Liver (tissue), 3 donors: ENCODE data around the gene CDC42BPA.

Source experiments
- FOXA1 ChIP-seq: IDR thresholded peaks from 2 replicates; pipeline ENCODE4 v1.6.1; 2016; ENCODE audit warnings: antibody characterized with exemption
- GABPA ChIP-seq, 2 donors: IDR thresholded peaks in 1 of 2; conservative IDR thresholded peaks in 1 of 2; 2 replicates each; pipeline ENCODE4 v1.6.1; 2016; ENCODE audit warnings: antibody characterized with exemption in 2 of 2, mild to moderate bottlenecking in 1 of 2, moderate library complexity in 1 of 2
- JUND ChIP-seq, 2 donors: IDR thresholded peaks; 2 replicates each; pipeline ENCODE4 v1.6.1; 2016; ENCODE audit warnings: antibody characterized with exemption in 2 of 2
- RAD21 ChIP-seq, 2 donors: IDR thresholded peaks; 2 replicates each; pipeline ENCODE4 v1.6.1; 2016; ENCODE audit warnings: antibody characterized with exemption in 2 of 2, mild to moderate bottlenecking in 2 of 2
- RXRA ChIP-seq, 2 donors: IDR thresholded peaks; 2 replicates each; pipeline ENCODE4 v1.6.1; 2017 to 2018; ENCODE audit warnings: antibody characterized with exemption in 2 of 2, mild to moderate bottlenecking in 1 of 2
- SP1 ChIP-seq: IDR thresholded peaks from 2 replicates; pipeline ENCODE4 v1.6.1; 2018; ENCODE audit warnings: antibody characterized with exemption, mild to moderate bottlenecking
- TAF1 ChIP-seq: conservative IDR thresholded peaks from 2 replicates; pipeline ENCODE4 v1.6.1; 2016; ENCODE audit warnings: antibody characterized with exemption, mild to moderate bottlenecking
- YY1 ChIP-seq: IDR thresholded peaks from 2 replicates; pipeline ENCODE4 v1.6.1; 2016; ENCODE audit warnings: antibody characterized with exemption, mild to moderate bottlenecking
- TF ChIP-seq, protein P1 (sequence below): fragments of 150-350 bp; IDR thresholded peaks from 2 replicates; pipeline ENCODE4 v1.5.1; 2017; ENCODE audit warnings: improper control_type of control experiment, low read depth, low read length; ENCODE audit not compliant: missing input control
- TF ChIP-seq, protein P2 (sequence below): IDR thresholded peaks from 2 replicates; pipeline ENCODE4 v1.6.1; 2016; ENCODE audit warnings: antibody characterized with exemption
- TF ChIP-seq, protein P3 (sequence below): IDR thresholded peaks from 2 replicates; pipeline ENCODE4 v1.6.1; 2016; ENCODE audit warnings: antibody characterized with exemption, mild to moderate bottlenecking
- TF ChIP-seq, protein P4 (sequence below): IDR thresholded peaks from 2 replicates; pipeline ENCODE4 v1.6.1; 2016; ENCODE audit warnings: antibody characterized with exemption
- TF ChIP-seq, protein P5 (sequence below): IDR thresholded peaks from 2 replicates; pipeline ENCODE4 v1.6.1; 2016; ENCODE audit warnings: antibody characterized with exemption
- donor health status: healthy.
- donor health status: healthy.

DNA sequence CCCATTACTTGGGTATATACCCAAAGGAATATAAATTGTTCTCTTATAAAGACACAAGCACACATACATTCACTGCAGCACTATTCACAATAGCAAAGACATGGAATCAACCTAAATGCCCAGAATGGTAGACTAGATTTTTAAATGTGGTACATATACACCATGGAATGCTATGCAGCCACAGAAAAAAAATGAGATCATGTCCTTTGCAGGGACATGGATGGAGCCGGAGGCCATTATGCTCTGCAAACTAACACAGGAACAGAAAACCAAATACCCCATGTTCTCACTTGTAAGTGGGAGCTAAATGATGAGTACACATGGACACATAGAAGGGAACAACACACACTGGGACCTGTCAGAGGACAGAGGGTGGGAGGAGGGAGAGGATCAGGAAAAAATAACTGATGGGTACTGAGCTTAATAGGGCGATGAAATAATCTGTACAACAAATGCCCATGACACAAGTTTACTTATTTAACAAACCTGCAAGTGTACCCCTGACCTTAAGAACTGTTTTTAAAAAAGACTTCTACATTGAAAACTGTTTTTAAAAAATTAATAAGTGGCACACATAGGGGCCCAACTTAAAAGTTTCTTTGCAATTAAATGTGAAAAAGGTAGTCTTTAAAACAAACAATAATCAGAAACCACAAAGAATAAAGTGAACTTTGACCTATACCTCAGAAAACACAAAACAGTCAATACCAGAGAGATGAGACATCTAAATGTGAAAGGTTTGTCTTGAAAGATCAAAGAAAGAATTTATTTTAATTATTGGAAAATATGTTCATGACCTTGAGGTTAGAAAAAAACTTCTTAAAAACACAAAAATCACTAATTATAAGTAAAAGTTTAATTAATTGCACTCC, 75.2 kb downstream of the CDC42BPA start:
- TF ChIP-seq, protein P1, sequence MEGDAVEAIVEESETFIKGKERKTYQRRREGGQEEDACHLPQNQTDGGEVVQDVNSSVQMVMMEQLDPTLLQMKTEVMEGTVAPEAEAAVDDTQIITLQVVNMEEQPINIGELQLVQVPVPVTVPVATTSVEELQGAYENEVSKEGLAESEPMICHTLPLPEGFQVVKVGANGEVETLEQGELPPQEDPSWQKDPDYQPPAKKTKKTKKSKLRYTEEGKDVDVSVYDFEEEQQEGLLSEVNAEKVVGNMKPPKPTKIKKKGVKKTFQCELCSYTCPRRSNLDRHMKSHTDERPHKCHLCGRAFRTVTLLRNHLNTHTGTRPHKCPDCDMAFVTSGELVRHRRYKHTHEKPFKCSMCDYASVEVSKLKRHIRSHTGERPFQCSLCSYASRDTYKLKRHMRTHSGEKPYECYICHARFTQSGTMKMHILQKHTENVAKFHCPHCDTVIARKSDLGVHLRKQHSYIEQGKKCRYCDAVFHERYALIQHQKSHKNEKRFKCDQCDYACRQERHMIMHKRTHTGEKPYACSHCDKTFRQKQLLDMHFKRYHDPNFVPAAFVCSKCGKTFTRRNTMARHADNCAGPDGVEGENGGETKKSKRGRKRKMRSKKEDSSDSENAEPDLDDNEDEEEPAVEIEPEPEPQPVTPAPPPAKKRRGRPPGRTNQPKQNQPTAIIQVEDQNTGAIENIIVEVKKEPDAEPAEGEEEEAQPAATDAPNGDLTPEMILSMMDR, result no peak
- no peak for TF ChIP-seq TAF1
- TF ChIP-seq RAD21 (IDR thresholded peaks at IDR 0.05), result no peak
- peak; percentile 75 for TF ChIP-seq YY1
- no peak for TF ChIP-seq JUND (IDR thresholded peaks at IDR 0.05)
- no peak for TF ChIP-seq RXRA (IDR thresholded peaks at IDR 0.05)
- TF ChIP-seq, protein P2, sequence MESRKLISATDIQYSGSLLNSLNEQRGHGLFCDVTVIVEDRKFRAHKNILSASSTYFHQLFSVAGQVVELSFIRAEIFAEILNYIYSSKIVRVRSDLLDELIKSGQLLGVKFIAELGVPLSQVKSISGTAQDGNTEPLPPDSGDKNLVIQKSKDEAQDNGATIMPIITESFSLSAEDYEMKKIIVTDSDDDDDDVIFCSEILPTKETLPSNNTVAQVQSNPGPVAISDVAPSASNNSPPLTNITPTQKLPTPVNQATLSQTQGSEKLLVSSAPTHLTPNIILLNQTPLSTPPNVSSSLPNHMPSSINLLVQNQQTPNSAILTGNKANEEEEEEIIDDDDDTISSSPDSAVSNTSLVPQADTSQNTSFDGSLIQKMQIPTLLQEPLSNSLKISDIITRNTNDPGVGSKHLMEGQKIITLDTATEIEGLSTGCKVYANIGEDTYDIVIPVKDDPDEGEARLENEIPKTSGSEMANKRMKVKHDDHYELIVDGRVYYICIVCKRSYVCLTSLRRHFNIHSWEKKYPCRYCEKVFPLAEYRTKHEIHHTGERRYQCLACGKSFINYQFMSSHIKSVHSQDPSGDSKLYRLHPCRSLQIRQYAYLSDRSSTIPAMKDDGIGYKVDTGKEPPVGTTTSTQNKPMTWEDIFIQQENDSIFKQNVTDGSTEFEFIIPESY, result no peak
- no peak for TF ChIP-seq FOXA1
- TF ChIP-seq, protein P3, sequence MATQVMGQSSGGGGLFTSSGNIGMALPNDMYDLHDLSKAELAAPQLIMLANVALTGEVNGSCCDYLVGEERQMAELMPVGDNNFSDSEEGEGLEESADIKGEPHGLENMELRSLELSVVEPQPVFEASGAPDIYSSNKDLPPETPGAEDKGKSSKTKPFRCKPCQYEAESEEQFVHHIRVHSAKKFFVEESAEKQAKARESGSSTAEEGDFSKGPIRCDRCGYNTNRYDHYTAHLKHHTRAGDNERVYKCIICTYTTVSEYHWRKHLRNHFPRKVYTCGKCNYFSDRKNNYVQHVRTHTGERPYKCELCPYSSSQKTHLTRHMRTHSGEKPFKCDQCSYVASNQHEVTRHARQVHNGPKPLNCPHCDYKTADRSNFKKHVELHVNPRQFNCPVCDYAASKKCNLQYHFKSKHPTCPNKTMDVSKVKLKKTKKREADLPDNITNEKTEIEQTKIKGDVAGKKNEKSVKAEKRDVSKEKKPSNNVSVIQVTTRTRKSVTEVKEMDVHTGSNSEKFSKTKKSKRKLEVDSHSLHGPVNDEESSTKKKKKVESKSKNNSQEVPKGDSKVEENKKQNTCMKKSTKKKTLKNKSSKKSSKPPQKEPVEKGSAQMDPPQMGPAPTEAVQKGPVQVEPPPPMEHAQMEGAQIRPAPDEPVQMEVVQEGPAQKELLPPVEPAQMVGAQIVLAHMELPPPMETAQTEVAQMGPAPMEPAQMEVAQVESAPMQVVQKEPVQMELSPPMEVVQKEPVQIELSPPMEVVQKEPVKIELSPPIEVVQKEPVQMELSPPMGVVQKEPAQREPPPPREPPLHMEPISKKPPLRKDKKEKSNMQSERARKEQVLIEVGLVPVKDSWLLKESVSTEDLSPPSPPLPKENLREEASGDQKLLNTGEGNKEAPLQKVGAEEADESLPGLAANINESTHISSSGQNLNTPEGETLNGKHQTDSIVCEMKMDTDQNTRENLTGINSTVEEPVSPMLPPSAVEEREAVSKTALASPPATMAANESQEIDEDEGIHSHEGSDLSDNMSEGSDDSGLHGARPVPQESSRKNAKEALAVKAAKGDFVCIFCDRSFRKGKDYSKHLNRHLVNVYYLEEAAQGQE, result no peak
- no peak for TF ChIP-seq SP1
- TF ChIP-seq, protein P4, sequence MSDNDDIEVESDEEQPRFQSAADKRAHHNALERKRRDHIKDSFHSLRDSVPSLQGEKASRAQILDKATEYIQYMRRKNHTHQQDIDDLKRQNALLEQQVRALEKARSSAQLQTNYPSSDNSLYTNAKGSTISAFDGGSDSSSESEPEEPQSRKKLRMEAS, result no peak
- TF ChIP-seq, protein P5, sequence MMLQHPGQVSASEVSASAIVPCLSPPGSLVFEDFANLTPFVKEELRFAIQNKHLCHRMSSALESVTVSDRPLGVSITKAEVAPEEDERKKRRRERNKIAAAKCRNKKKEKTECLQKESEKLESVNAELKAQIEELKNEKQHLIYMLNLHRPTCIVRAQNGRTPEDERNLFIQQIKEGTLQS, result no peak
- TF ChIP-seq GABPA (IDR thresholded peaks at IDR 0.05 in 1 of 2, conservative IDR thresholded peaks at IDR 0.05 in 1 of 2), result no peak
